GM21515 (cell line): ENCODE results near the gene DDHD1.
A peak's percentile ranks its signal among the peaks of the same experiment; 100 is the strongest.
"Not testable (repeated sequence)": the region's sequence is repeated elsewhere in the genome, so short reads cannot be mapped to it uniquely, and the experiment has no call there.

Source experiments
- ATAC-seq: cut with Tn5 transposase; IDR thresholded peaks from one replicate; pipeline ENCODE4 v1.9.1; 2021; ENCODE audit not compliant: unreplicated experiment

DDHD1 gene

DNA sequence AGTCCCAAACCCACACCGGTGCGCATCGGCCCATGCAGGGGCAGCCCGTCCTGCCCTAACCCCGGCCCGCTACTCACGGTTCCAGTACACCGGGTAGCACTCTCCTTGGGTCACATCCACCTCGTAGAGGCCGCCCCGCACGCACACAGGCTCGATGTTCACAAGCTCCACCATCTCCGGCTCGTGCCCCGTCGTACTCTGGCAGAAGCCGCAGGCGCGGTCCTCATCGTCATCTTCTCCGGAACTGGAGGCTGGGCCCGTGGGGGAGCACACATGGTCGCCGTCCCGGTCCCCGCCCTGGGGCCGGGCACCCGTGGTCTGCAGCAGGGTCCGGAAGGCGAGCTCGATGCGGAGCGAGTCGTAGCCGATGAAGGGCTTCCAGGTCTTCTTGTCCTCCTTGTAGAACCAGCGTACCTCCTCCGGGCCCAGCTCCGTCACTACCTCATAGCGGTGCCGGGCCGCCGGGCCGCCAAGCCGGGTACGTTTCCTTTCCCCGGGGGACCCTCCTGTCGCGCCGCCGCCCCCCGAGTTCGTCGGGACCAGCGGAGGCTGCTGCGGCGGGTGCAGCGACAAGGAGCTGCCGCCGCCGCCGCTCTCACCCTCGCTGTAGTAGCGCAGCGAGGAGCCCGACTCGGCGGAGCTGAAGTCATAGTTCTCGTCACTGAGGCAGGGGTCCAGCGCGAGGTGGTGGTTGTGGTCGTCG, 788 bp downstream of the DDHD1 start:
- ATAC-seq: peak; percentile 25

DNA sequence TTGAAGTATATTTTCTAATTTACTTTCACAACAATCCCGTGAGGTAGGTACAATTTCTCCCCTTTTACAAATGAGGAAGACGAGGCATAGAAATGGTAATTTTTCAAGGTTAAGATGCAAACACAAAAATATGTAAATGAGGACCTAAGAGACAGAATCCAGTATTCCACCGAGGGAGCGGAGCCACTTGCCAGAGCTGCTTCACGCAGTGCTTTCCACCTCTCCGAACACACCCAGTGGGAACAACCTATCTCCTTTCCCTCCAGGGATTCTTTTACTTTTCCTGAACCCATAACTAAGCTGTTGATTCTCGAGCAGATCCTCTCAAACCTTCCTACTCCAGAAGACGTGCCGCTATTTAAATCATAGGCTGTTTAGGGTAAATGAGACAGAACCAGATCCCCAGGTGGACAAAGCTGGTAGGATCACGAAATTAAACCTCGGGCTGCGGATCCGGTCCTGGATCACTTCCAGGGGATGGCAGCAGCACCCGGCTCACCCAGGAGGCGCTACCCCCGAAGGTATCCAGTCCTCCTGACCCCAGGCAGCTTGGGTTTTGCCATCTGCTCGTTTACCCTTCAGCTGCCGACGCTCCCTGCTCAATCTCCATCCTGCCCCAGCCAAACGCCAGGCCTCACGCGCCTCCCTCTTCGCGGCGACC, 1.5 kb downstream of the DDHD1 start:
- ATAC-seq: no peak

GRCh38 chr14:53149668-53150316, 3.3 kb downstream of the DDHD1 start:
- no peak for ATAC-seq

DNA sequence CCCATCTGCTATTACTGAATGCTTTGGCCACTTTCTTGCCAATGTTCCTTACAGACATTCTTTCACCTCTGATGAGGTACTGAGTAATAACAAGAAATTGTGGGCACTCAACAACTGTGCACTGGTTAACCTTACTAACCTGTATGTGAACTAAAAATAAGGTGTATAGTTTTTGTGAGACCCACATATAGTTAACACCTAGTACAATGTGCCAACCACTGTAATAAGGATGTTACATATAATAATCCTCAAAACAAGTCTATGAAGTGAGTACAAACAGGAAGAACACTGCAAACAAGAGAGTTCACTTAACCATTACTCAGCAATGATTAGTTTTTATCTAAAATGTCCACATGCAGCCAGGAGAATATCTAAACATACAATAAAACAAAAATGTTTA, 4.5 kb downstream of the DDHD1 start:
- no peak for ATAC-seq

DNA sequence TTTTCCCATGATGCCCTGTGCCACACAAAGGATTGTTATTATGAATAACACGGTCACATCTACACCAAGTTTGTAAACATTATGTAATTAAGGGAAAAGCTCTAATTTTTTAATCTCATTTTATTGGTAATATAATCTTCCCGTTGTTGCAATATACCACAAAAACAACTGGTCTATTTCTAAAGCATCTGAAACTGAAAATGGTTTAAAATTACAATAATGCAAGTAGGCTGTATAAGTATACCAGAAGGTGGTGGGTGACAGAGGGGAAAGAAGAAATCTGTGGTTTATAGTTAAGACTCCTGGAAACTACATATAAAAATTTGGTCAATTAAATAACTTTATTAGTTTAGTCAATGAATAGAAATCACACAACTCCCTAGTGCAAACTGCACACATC, 5.2 kb downstream of the DDHD1 start:
- no peak for ATAC-seq

- ATAC-seq: peak; percentile 40
Observed at GRCh38 chr14:53147208-53147607, 5.9 kb downstream of the DDHD1 start.

GRCh38 chr14:53146739-53147138, 6.4 kb downstream of the DDHD1 start:
- ATAC-seq: no peak

- peak; percentile 69 for ATAC-seq
Observed at GRCh38 chr14:53144244-53144643, 8.9 kb downstream of the DDHD1 start.

- no peak for ATAC-seq
Observed at GRCh38 chr14:53140585-53140984, 12.5 kb downstream of the DDHD1 start.

DNA sequence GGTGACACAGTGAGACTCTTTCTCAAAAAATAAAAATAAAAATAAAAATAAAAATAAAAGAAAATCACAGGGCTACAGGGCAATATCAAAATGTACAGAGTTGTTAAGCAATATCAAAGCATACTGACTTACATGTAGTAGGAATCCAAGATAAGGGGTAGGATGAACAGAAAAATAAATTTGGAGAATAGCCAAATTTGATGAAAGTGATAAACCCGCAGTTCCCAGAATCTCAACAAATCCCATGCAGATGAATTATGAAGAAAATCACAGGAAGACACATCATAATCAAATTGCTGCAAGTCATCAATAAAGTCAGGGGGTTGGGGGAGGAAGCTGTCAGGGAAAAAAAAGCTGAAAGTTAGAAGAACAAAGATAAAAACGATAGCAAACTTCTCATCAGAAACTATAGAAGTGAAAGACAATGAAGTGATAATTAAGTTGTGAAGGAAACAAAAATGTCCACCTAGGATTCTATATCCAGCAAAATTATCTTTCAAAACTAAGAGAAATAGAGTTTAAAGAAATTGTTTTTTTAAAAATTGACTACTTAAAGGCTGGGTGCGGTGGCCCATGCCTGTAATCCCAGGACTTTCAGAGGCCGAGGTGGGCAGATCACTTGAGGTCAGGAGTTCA, 15.4 kb downstream of the DDHD1 start:
- ATAC-seq: no peak

DNA sequence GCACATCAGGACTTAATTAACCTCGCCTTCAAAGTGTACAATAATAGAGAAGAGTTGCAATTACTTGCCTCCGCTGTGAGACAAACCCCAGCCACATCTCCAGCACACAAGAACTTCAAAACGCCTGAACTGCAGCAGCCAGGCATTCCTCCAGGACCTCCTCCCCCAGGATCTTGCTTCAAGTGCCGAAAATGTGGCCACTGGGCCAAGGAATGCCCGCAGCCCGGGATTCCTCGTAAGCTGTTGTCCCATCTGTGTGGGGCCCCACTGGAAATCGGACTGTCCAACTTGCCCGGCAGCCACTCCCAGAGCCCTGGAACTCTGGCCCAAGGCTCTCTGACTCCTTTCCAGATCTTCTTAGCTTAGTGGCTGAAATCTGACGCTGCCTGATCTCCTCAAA, 22.6 kb downstream of the DDHD1 start:
- not testable (repeated sequence) for ATAC-seq

DNA sequence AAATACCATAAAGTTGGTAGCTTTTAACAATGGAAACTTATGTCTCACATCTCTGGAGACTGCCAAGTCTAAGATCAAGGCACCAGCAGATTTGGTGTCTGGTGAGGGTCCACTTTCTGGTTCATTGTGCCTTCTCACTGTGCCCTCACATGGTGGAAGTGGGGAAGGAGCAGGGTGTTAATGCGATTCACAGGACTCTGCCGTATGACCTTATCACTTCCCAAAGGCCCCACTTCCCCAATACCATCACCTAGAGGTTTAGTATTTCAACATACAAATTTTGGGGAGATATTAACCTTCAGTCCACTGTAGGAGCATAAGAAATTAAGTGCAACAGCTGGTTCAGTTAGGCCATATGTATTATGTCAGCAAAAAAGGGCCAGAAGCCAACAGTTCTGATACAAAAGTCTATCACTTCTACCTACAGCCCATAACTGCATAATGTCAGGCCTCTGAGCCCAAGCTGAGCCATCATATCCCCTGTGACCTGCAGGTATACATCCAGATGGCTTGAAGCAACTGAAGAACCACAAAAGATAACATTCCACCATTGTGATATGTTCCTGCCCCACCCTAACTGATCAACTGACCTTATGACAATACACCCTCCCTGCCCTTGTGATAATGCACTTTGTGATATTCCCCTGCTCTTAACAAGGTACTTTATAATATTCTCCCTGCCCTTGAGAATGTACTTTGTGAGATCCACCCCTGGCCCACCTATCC, 24.7 kb downstream of the DDHD1 start:
- no peak for ATAC-seq

DNA sequence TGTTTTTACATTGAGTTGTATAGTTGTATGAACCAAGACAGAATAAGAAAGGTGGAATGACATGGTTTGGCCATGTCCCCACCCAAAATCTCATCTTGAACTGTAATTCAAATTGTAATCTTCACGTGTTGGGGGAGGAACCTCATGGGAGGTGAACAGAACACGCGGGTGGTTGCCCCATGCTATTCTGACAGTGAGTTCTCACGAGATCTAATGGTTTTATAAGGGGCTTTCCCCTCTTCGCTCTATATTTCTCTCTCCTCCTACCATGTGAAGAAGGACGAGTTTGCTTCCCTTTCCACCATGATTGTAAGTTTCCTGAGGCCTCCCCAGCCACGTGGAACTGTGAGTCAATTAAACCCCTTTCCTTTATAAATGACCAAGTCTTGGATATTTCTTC, 25.3 kb downstream of the DDHD1 start:
- ATAC-seq: no peak

GRCh38 chr14:53127151-53127550, 26.0 kb downstream of the DDHD1 start:
- peak; percentile 25 for ATAC-seq

- peak; percentile 43 for ATAC-seq
Observed at GRCh38 chr14:53126731-53127130, 26.4 kb downstream of the DDHD1 start.

DNA sequence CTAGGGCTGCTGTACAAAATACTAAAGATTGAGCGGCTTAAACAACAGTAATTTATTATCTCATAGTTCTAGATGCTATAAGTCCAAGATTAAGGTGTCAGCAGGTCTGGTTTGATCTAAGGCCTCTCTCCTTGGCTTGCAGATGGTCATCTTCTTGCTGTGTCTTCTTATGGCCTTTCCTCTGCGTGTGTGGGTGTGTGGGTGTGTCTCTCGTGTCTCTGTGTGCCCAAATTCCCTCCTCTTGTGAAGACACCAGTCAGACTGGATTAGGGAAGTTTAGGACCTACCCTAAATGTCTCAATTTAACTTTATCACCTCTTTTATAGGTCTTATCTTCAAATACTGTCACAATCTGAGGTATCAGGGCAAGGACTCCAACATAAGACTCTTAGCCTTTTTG, 28.3 kb downstream of the DDHD1 start:
- no peak for ATAC-seq

DNA sequence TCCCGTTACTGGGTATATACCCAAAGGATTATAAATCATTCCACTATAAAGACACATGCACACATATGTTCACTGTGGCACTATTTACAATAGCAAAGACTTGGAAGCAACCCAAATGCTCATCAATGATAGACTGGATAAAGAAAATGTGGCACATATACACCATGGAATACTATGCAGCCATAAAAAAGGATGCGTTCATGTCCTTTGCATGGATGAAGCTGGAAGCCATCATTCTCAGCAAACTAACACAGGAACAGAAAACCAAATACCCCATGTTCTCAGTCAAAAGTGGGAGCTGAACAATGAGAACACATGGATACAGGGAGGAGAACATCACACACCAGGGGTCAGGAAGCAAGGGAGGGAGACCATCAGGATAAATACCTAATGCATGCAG, 31.7 kb downstream of the DDHD1 start:
- ATAC-seq: not testable (repeated sequence)

DNA sequence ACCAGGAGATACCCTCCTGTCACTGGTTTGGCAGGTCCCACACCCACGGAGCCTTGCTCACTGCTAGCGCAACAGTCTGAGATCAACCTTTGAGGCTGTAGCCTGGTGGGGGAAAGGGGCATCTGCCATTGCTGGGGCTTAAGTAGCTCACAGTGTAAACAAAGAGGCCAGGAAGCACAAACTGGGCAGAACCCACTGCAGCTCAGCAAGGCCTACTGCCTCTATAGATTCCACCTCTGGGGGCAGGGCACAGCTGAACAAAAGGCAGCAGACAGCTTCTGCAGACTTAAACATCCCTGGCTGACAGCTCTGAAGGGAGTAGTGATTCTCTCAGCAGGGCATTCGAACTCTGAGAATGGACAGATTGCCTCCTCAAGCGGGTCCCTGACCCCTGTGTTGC, 35.6 kb downstream of the DDHD1 start:
- ATAC-seq: not testable (repeated sequence)

- no peak for ATAC-seq
Observed at GRCh38 chr14:53113989-53114388, 39.1 kb downstream of the DDHD1 start.

- ATAC-seq: no peak
Observed at GRCh38 chr14:53110096-53110495, 43.0 kb downstream of the DDHD1 start.
